ENCODE measurements around the gene WFDC10A.
"Not testable (repeated sequence)": the region's sequence is repeated elsewhere in the genome, so short reads cannot be mapped to it uniquely, and the experiment has no call there.

The WFDC10A gene

DNA sequence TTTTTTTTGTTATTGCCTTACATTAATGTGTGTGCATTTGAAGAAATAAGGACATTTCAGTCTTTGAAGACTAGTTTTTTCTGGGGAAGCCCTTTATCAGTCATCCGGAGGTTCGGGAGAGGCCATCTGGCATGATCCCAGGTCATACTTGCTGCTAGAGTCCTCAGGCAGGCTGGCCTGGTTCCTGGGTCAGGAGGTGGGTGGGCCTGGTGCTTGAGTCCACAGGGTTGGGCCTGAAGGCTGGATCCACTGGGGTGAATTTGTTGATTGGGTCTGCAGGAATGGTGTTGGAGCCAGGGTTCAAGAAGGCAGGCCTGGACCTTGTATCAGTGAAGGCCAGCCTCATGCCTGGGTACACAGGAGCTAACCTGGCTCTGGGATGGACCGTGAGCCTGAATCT, 17.3 kb downstream of the WFDC10A start:
- DNase-seq (ENCODE audit: insufficient read length, low spot score) (no peak), FAIRE-seq (peak; percentile 69)

GRCh38 chr20:45647441-45648050, 18.0 kb downstream of the WFDC10A start:
- peak; percentile 40 for FAIRE-seq

GRCh38 chr20:45649312-45649863, 19.8 kb downstream of the WFDC10A start:
- FAIRE-seq, result no peak
- no peak for DNase-seq (ENCODE audit: insufficient read length, low spot score)

More at GRCh38 chr20:45647441-45648050, 18.0 kb downstream of the WFDC10A start:
- DNase-seq (ENCODE audit: insufficient read length, low spot score), result no peak

DNA sequence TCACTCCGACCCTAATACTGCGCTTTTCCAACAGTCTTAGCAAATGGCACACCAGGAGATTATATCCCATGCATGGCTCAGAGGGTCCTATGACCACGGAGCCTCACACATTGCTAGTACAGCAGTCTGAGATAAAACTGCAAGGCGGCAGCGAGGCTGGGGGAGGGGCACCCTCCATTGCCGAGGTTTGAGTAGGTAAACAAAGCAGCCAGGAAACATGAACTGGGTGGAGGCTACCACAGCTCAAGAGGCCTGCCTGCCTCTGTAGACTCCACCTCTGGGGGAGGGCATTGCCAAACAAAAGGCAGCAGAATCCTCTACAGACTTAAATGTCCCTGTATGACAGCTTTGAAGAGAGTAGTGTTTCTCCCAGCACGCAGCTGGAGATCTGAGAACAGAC, 22.2 kb downstream of the WFDC10A start:
- not testable (repeated sequence) for DNase-seq (ENCODE audit: insufficient read length, low spot score)

GRCh38 chr20:45657038-45657437, 27.5 kb downstream of the WFDC10A start:
- DNase-seq (ENCODE audit: insufficient read length, low spot score); FAIRE-seq: not testable (repeated sequence)

More for the DNA sequence above, 22.2 kb downstream of the WFDC10A start:
- FAIRE-seq, result not testable (repeated sequence)

DNA sequence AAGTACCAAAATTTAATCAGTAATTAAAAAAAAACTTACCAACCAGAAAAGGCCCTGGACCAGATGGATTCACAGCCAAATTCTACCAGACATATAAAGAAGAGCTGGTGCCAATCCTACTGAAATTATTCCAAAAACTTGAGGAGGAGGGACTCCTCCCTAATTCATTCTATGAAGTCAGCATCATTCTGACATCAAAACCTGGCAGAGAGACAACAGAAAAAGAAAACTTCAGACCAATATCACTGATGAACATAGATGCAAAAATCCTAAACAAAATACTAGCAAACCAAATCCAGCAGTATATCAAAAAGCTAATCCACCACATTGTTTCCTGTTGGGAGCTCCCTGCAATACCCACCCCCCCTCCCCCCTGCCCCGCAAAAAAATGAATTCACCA, 40.6 kb downstream of the WFDC10A start, which contains the start of gene WFDC11:
Gene WFDC11 (minus strand): TSS at position 101 of the 400 bp plus-strand sequence. CDS start 19,639 bp downstream, outside the sequence.
- DNase-seq (ENCODE audit: insufficient read length, low spot score) (no peak), FAIRE-seq (peak; percentile 20)

DNA sequence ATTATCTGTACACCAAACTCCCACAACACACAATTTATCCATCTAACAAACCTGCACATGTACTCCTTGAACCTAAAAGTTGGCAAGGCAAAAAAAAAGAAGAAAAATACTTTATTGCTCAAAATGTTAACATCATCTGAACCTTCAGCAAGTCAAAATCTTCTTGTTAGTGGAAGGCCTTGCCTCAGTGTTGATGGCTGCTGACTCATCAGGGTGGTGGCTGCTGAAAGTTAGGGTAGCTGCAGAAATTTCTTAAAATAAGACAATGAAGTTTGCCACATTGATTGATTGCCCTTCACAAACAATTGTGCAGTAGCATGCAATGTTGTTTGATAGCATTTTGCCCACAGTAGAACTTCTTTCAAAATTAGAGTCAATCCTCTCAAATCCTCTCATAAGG, 43.2 kb downstream of the WFDC10A start:
- DNase-seq (ENCODE audit: insufficient read length, low spot score) (no peak), FAIRE-seq (no peak)

DNA sequence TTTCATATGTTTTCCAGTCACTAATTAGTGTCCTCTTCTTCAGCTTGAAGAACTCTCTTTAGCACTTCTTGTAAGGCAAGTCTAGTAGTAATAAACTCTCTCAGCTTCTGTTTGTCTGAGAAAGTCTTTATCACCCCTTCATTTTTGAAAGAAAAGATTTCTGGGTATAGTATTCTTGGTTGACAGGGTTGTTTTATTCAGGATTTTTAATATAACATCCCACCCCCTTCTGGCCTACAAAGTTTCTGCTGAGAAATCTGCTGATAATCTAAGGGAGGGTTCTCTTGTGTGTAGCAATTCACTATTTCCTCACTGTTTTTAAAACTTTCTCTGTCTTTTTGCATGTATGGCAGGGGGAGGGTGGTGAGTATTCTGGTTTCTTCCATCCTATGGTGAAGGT, 50.1 kb downstream of the WFDC10A start:
- FAIRE-seq (no peak), DNase-seq (ENCODE audit: insufficient read length, low spot score) (no peak)
